H1 (cell line): ENCODE results near the gene FRMD4A. TPM values are rescaled to one million over a fixed set of nuclear protein-coding genes. Genes with fewer than 3 reads are reported as not detected.

Source experiments
- RAD21 ChIP-seq, 2 experiments: IDR thresholded peaks in 1 of 2; conservative IDR thresholded peaks in 1 of 2; 2 replicates each; pipeline ENCODE4 v1.6.1; 2011; ENCODE audit warnings: low read depth in 2 of 2, low read length in 2 of 2, improper control_type of control experiment in 1 of 2, inconsistent platforms in 1 of 2, mild to moderate bottlenecking in 1 of 2, moderate library complexity in 1 of 2
- SIX5 ChIP-seq: IDR thresholded peaks from 2 replicates; pipeline ENCODE4 v1.6.1; 2011; ENCODE audit warnings: mild to moderate bottlenecking, low read depth, low read length
- SP1 ChIP-seq: IDR thresholded peaks from 2 replicates; pipeline ENCODE4 v1.6.1; 2011; ENCODE audit warnings: low read depth, low read length
- TAF1 ChIP-seq: IDR thresholded peaks from 2 replicates; pipeline ENCODE4 v1.6.1; 2011; ENCODE audit warnings: mild to moderate bottlenecking, low read depth, low read length
- polyA plus RNA-seq, 7 experiments: library from polyadenylated mRNA; depleted of rRNA in 3 of 7; stranded (reverse) in 5 of 7; unstranded in 2 of 7; fragments of >200 nt in 5 of 7; fragments of 200-250 nt in 2 of 7; gene quantifications; 1 replicate in 5 of 7; 2 replicates in 1 of 7; 4 replicates in 1 of 7; pipeline versions ENCODE4 v1.2.1 to v1.2.3, GENCODE V29; 2011 to 2013; ENCODE audit warnings: missing spikeins in 2 of 7, mixed read lengths in 2 of 7
- total RNA-seq: library from RNA; stranded (reverse); fragmentation: NEBNext Ultra II Directional; extraction: Animal tissue kit (Norgen Biotek cat#: 25700); gene quantifications from 2 replicates; pipeline ENCODE4 v1.2.1, GENCODE V29; 2021
- TF ChIP-seq, protein P1 (sequence below): fragments of 300-600 bp; sonication (generic); IDR thresholded peaks from 2 replicates; pipeline ENCODE4 v1.7.1; 2012; ENCODE audit warnings: low read length, moderate library complexity, mild to moderate bottlenecking, inconsistent platforms; ENCODE audit not compliant: insufficient replicate concordance

Gene FRMD4A
- total and polyA plus RNA-seq, 2 of the 8 experiments (the other 6 are each of a cell fraction or from before 2014, with no cell fraction given) = 38.6 to 39.6 TPM

DNA sequence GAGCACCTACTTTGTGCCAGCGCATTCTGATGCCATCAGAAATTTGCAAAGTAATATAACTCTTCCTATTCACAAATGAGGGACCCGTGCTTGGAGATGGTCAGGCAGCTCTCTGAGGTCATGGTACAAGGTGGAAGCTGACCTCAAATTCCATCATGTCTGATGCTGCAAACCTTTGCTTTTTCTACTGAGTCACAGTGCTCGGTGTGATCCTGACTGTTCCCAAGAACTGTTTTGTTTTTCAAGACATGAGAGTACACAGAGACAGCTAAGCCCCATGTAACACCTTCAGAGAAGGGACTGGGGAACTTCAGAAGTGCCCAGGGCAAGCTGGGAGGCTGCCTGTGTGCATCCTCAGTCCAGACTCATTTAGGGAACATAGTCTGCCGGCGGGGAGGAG is 111.3 kb downstream of the FRMD4A start (continued):
- TF ChIP-seq, protein P1, sequence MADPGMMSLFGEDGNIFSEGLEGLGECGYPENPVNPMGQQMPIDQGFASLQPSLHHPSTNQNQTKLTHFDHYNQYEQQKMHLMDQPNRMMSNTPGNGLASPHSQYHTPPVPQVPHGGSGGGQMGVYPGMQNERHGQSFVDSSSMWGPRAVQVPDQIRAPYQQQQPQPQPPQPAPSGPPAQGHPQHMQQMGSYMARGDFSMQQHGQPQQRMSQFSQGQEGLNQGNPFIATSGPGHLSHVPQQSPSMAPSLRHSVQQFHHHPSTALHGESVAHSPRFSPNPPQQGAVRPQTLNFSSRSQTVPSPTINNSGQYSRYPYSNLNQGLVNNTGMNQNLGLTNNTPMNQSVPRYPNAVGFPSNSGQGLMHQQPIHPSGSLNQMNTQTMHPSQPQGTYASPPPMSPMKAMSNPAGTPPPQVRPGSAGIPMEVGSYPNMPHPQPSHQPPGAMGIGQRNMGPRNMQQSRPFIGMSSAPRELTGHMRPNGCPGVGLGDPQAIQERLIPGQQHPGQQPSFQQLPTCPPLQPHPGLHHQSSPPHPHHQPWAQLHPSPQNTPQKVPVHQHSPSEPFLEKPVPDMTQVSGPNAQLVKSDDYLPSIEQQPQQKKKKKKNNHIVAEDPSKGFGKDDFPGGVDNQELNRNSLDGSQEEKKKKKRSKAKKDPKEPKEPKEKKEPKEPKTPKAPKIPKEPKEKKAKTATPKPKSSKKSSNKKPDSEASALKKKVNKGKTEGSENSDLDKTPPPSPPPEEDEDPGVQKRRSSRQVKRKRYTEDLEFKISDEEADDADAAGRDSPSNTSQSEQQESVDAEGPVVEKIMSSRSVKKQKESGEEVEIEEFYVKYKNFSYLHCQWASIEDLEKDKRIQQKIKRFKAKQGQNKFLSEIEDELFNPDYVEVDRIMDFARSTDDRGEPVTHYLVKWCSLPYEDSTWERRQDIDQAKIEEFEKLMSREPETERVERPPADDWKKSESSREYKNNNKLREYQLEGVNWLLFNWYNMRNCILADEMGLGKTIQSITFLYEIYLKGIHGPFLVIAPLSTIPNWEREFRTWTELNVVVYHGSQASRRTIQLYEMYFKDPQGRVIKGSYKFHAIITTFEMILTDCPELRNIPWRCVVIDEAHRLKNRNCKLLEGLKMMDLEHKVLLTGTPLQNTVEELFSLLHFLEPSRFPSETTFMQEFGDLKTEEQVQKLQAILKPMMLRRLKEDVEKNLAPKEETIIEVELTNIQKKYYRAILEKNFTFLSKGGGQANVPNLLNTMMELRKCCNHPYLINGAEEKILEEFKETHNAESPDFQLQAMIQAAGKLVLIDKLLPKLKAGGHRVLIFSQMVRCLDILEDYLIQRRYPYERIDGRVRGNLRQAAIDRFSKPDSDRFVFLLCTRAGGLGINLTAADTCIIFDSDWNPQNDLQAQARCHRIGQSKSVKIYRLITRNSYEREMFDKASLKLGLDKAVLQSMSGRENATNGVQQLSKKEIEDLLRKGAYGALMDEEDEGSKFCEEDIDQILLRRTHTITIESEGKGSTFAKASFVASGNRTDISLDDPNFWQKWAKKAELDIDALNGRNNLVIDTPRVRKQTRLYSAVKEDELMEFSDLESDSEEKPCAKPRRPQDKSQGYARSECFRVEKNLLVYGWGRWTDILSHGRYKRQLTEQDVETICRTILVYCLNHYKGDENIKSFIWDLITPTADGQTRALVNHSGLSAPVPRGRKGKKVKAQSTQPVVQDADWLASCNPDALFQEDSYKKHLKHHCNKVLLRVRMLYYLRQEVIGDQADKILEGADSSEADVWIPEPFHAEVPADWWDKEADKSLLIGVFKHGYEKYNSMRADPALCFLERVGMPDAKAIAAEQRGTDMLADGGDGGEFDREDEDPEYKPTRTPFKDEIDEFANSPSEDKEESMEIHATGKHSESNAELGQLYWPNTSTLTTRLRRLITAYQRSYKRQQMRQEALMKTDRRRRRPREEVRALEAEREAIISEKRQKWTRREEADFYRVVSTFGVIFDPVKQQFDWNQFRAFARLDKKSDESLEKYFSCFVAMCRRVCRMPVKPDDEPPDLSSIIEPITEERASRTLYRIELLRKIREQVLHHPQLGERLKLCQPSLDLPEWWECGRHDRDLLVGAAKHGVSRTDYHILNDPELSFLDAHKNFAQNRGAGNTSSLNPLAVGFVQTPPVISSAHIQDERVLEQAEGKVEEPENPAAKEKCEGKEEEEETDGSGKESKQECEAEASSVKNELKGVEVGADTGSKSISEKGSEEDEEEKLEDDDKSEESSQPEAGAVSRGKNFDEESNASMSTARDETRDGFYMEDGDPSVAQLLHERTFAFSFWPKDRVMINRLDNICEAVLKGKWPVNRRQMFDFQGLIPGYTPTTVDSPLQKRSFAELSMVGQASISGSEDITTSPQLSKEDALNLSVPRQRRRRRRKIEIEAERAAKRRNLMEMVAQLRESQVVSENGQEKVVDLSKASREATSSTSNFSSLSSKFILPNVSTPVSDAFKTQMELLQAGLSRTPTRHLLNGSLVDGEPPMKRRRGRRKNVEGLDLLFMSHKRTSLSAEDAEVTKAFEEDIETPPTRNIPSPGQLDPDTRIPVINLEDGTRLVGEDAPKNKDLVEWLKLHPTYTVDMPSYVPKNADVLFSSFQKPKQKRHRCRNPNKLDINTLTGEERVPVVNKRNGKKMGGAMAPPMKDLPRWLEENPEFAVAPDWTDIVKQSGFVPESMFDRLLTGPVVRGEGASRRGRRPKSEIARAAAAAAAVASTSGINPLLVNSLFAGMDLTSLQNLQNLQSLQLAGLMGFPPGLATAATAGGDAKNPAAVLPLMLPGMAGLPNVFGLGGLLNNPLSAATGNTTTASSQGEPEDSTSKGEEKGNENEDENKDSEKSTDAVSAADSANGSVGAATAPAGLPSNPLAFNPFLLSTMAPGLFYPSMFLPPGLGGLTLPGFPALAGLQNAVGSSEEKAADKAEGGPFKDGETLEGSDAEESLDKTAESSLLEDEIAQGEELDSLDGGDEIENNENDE = no peak
- TF ChIP-seq TAF1 = no peak
- no peak for TF ChIP-seq SIX5
- no peak for TF ChIP-seq SP1
- no peak for TF ChIP-seq RAD21 (IDR thresholded peaks at IDR 0.05 in 1 of 2, conservative IDR thresholded peaks at IDR 0.05 in 1 of 2; ENCODE audit: low read depth in 2 of 2, low read length in 2 of 2)
